PC-9 (cell line): ENCODE measurements around the gene MME. TPM values are rescaled to one million over a fixed set of nuclear protein-coding genes. Genes with fewer than 3 reads are reported as not detected.

Experiments
- BruUV-seq: library from RNA; stranded (reverse); fragments of 400-500 nt; replicated peaks from 2 replicates; lab custom pipeline; 2021; lab: Mats Ljungman, UMichigan
- CTCF ChIA-PET: fragments of 300-600 bp; sonication (Branson Sonifier 250); formaldehyde crosslinking; loops from one replicate; lab custom pipeline; 2022; ENCODE audit warnings: antibody characterized with exemption; lab: Charles Lee
- POLR2A ChIA-PET: fragments of 300-600 bp; sonication (Branson Sonifier 250); formaldehyde crosslinking; loops from one replicate; lab custom pipeline; 2022; ENCODE audit warnings: antibody characterized with exemption; ENCODE audit not compliant: unreplicated experiment; lab: Charles Lee
- DNase-seq, 2 experiments: peaks; one replicate each; pipeline versions ENCODE4 v3.0.0 to v3.0.0-alpha.2; 2015 to 2022; ENCODE audit warnings: mixed read lengths in 1 of 2
- H2AFZ ChIP-seq: fragments of 200-600 bp; sonication (generic); 2 replicates; pipeline ENCODE4 v1.8.1; 2017; ENCODE audit warnings: antibody characterized with exemption
- H3F3A ChIP-seq: fragments of 200-600 bp; sonication (generic); 2 replicates; pipeline ENCODE4 v1.8.1; 2017; ENCODE audit warnings: antibody characterized with exemption, mild to moderate bottlenecking, low read depth; ENCODE audit not compliant: insufficient read depth
- H3K27ac ChIP-seq: fragments of 200-600 bp; sonication (generic); 2 replicates; pipeline ENCODE4 v1.6.1; 2016; ENCODE audit warnings: mixed run types
- H3K27me3 ChIP-seq: fragments of 200-600 bp; sonication (generic); 2 replicates; pipeline ENCODE4 v1.6.1; 2016; ENCODE audit warnings: low read depth, mixed run types; ENCODE audit not compliant: insufficient read depth
- H3K36me3 ChIP-seq: fragments of 200-600 bp; sonication (generic); 2 replicates; pipeline ENCODE4 v1.6.1; 2016; ENCODE audit warnings: low read depth, mixed run types
- H3K4me1 ChIP-seq: fragments of 200-600 bp; sonication (generic); replicated peaks from 2 replicates; pipeline ENCODE4 v1.6.1; 2016; ENCODE audit warnings: mixed run types; ENCODE audit not compliant: insufficient read depth
- H3K4me2 ChIP-seq: fragments of 200-600 bp; sonication (generic); 2 replicates; pipeline ENCODE4 v1.6.1; 2017; ENCODE audit warnings: mixed run types
- H3K4me3 ChIP-seq: fragments of 200-600 bp; sonication (generic); 2 replicates; pipeline ENCODE4 v1.6.1; 2016; ENCODE audit warnings: mixed run types
- H3K79me2 ChIP-seq: fragments of 200-600 bp; sonication (generic); 2 replicates; pipeline ENCODE4 v1.6.1; 2017; ENCODE audit warnings: low read depth, mixed run types
- H3K9me2 ChIP-seq: fragments of 200-600 bp; sonication (generic); 2 replicates; pipeline ENCODE4 v1.8.1; 2017; ENCODE audit warnings: mild to moderate bottlenecking; ENCODE audit not compliant: insufficient read depth
- H3K9me3 ChIP-seq: fragments of 200-600 bp; sonication (generic); 2 replicates; pipeline ENCODE4 v1.8.1; 2016; ENCODE audit warnings: low read depth; ENCODE audit not compliant: insufficient read depth
- H4K20me1 ChIP-seq: fragments of 200-600 bp; sonication (generic); 2 replicates; pipeline ENCODE4 v1.8.1; 2017; ENCODE audit not compliant: insufficient read depth
- EZH2 ChIP-seq: fragments of 200-600 bp; sonication (generic); IDR thresholded peaks from 2 replicates; pipeline ENCODE4 v1.8.0; 2017; ENCODE audit warnings: antibody characterized with exemption, low read depth
- intact Hi-C: fragments of 100-400 bp; cut with micrococcal nuclease; formaldehyde crosslinking; loops from one replicate; pipeline ENCODE4 v1.10.0; 2022; ENCODE audit not compliant: unreplicated experiment
- total RNA-seq: library from RNA; stranded (reverse); gene quantifications from 2 replicates; pipeline ENCODE4 v1.2.3, GENCODE V29; 2021
- TF ChIP-seq, protein P1 (sequence below): fragments of 200-600 bp; sonication (generic); conservative IDR thresholded peaks from 2 replicates; pipeline ENCODE4 v1.6.1; 2017; ENCODE audit warnings: mixed run types, antibody characterized with exemption, mild to moderate bottlenecking, moderate library complexity

MME gene
- total RNA-seq, 1 experiment from 2014 or later: 2.1 TPM

GRCh38 chr3:155190691-155191090, 110.6 kb downstream of the MME start:
- Histone ChIP-seq H2AFZ (no peak overlapping the region), H3K4me1 (no peaks in the 10 kb centered on the region), H3F3A (no peaks in the 10 kb centered on the region), H3K79me2 (no peaks in the 10 kb centered on the region), H3K36me3 (no peaks in the 10 kb centered on the region), H3K9me2 (no peaks in the 10 kb centered on the region), H3K4me3 (no peak overlapping the region), H3K27ac (no peak overlapping the region), H3K27me3 (no peaks in the 10 kb centered on the region), H4K20me1 (no peaks in the 10 kb centered on the region), H3K4me2 (no peak overlapping the region), H3K9me3 (no peaks in the 10 kb centered on the region)
- intact Hi-C loops: no loop called here
- CTCF ChIA-PET: no interaction called here
- POLR2A ChIA-PET: no interaction called here
- TF ChIP-seq, protein P1, sequence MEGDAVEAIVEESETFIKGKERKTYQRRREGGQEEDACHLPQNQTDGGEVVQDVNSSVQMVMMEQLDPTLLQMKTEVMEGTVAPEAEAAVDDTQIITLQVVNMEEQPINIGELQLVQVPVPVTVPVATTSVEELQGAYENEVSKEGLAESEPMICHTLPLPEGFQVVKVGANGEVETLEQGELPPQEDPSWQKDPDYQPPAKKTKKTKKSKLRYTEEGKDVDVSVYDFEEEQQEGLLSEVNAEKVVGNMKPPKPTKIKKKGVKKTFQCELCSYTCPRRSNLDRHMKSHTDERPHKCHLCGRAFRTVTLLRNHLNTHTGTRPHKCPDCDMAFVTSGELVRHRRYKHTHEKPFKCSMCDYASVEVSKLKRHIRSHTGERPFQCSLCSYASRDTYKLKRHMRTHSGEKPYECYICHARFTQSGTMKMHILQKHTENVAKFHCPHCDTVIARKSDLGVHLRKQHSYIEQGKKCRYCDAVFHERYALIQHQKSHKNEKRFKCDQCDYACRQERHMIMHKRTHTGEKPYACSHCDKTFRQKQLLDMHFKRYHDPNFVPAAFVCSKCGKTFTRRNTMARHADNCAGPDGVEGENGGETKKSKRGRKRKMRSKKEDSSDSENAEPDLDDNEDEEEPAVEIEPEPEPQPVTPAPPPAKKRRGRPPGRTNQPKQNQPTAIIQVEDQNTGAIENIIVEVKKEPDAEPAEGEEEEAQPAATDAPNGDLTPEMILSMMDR: no peak
- TF ChIP-seq EZH2: no peak
- no peak for DNase-seq
- no TSS peak for BruUV-seq

- H3K9me2 ChIP-seq: no peaks in the 10 kb centered on the region
- H3K27ac ChIP-seq: no peak overlapping the region
- no peaks in the 10 kb centered on the region for H3K36me3 ChIP-seq
- no peak overlapping the region for H3K4me2 ChIP-seq
- H3K4me3 ChIP-seq: no peak overlapping the region
- H3K9me3 ChIP-seq: no peaks in the 10 kb centered on the region
- no peak overlapping the region for H2AFZ ChIP-seq
- ChIA-PET CTCF (no interaction called here), POLR2A (no interaction called here)
- no peaks in the 10 kb centered on the region for H3K79me2 ChIP-seq
- no peaks in the 10 kb centered on the region for H3K27me3 ChIP-seq
- no peaks in the 10 kb centered on the region for H4K20me1 ChIP-seq
- BruUV-seq: no TSS peak
- intact Hi-C loops: no loop called here
- H3K4me1 ChIP-seq: no peaks in the 10 kb centered on the region
- no peak for TF ChIP-seq EZH2
- TF ChIP-seq, protein P1: no peak
- DNase-seq: no peak
- H3F3A ChIP-seq: no peaks in the 10 kb centered on the region
Measured at GRCh38 chr3:155192957-155193746, 113.0 kb downstream of the MME start.

DNA sequence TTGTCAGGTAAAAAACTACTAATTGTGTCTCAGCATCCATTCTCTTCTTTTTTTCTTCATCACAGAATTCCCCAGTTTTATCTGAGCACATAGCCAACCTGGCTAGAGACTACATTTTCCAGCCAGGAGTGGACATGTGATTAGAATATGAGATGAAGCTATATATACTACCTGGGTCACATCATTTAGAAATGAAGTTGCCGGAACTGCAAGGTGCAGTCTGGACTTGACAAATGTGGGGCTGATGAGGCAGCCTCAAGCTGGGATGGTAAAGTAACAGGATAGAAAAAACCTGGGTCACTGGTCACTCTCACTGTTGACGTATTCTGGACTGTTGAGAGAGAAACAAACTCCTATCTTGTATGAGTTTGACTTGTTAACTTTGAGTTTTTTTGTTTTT, 113.7 kb downstream of the MME start:
- no peak for DNase-seq

More for the DNA sequence above, 113.7 kb downstream of the MME start:
- Histone ChIP-seq H3K9me3 (no peaks in the 10 kb centered on the region), H4K20me1 (no peaks in the 10 kb centered on the region), H2AFZ (no peak overlapping the region), H3K4me3 (no peak overlapping the region), H3K27ac (no peak overlapping the region), H3K4me2 (no peak overlapping the region), H3F3A (no peaks in the 10 kb centered on the region), H3K27me3 (no peaks in the 10 kb centered on the region), H3K36me3 (no peaks in the 10 kb centered on the region), H3K79me2 (no peaks in the 10 kb centered on the region), H3K4me1 (no peaks in the 10 kb centered on the region), H3K9me2 (no peaks in the 10 kb centered on the region)
- POLR2A ChIA-PET: no interaction called here
- no TSS peak for BruUV-seq
- CTCF ChIA-PET: no interaction called here
- intact Hi-C loops: no loop called here
- TF ChIP-seq, protein P1: no peak
- TF ChIP-seq EZH2: no peak
